GM18907 (cell line): ENCODE measurements around the gene NDRG2.
"Not testable (repeated sequence)": the region's sequence is repeated elsewhere in the genome, so short reads cannot be mapped to it uniquely, and the experiment has no call there.

Experiments
- ATAC-seq: cut with Tn5 transposase; IDR thresholded peaks from one replicate; pipeline ENCODE4 v1.9.1; 2021; ENCODE audit warnings: mild to moderate bottlenecking, moderate library complexity; ENCODE audit not compliant: unreplicated experiment

The NDRG2 gene

DNA sequence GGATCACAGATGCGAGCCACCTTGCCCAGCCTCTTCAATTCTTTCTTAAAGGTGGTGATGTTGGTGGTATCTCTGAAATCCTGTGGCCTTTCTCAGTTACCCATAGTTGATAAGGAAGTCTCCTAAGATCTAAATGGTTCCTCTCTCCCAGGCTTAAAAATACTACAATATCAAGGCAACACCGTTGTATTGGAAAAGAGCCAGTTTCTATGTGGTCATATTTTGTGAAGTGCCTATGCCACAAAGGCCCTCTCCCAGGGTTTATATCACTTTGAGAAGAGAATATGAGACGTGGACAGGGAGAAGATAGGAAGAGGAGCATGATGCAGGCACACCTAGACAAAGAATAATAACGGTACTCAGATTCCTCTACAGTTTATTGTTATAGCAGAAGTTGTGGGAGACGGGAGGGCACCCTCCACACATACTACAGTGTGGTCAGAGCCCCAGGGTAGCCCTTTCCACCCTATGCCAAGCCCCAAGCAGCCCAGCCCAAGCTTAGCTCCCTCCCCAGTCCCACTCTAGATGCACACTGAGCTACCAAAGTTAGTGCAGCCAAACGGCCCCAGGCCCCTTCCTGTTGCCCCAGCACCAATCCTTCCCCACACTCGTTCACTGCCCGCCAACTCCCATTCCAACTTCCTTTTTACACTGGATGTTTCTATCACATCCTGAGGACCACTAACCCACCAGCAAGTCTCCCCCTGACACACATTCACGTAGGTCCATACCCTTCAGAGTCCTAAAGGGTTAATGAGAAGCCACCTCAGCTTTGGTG lies 8.3 kb downstream of the NDRG2 start:
- no peak for ATAC-seq

- no peak for ATAC-seq
Measured at GRCh38 chr14:21015312-21015711, 9.5 kb downstream of the NDRG2 start.

DNA sequence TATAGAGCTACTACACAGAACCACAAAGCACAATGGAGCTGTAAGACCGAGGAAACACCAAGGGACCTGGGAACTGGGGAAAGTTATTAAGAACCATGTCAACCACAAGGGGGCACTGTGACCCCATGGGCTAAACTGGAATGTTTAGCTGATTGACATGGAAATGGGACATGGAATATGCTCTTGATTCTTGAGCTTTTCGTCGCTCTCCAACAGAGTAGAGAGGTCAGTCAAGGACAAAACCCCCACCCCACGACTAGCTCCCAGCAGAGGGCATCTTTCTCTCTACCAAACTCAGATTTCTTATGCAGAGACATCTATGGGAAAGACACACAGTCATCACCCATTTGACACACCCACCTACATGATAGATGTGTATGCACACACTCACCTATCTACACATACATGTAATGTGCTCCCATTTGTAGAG lies 10.1 kb downstream of the NDRG2 start:
- ATAC-seq, result no peak

DNA sequence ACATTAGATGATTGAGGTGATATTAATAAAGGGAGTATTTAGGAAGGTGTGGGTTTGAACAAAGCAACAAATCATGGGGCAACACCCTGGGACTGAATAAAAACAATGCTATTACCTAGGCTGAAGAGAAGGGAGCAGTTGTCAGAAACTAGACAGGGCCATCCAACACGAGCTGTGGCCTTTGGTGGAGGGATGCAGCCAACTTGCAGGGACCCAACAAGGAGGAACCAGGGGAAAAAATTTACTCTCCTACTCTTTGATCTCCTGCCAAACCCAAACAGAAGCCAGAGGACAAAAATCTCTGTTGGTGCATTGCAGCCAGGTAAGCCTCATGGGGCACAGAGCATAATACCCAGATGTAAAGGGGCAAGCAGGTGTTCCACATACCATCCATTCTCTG lies 13.7 kb downstream of the NDRG2 start:
- ATAC-seq, result no peak

GRCh38 chr14:21009721-21010120 lies 15.1 kb downstream of the NDRG2 start:
- ATAC-seq, result not testable (repeated sequence)

DNA sequence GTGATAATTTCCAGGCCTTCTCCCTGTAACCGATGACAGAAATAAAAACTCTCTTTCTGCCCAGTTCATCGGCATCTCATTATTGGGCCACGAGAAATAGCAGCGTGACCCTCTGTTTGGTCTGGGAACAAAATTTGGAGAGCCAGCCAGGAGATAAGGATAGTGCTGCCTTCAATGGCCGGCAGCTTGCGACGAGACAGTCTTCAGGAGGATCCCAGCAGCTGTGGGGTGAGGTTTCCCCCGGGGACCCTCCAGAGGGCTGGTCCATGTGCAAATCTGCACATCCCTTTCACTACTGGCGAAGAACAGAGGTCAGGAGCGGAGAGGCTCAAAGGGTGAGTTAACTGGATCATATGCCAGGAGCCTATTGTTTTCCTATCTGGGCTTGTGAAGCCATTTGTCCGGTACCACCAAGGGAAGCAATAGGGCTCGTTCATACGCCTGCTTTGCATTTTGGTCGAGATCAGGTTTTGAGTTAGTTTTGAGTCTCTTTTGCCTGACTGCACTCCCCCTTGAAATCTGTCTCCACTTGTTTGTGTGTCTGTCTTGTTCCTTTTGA lies 21.0 kb downstream of the NDRG2 start:
- ATAC-seq, result no peak

GRCh38 chr14:21001218-21001617 lies 23.6 kb downstream of the NDRG2 start:
- no peak for ATAC-seq

GRCh38 chr14:20999591-20999990 lies 25.3 kb downstream of the NDRG2 start:
- no peak for ATAC-seq

DNA sequence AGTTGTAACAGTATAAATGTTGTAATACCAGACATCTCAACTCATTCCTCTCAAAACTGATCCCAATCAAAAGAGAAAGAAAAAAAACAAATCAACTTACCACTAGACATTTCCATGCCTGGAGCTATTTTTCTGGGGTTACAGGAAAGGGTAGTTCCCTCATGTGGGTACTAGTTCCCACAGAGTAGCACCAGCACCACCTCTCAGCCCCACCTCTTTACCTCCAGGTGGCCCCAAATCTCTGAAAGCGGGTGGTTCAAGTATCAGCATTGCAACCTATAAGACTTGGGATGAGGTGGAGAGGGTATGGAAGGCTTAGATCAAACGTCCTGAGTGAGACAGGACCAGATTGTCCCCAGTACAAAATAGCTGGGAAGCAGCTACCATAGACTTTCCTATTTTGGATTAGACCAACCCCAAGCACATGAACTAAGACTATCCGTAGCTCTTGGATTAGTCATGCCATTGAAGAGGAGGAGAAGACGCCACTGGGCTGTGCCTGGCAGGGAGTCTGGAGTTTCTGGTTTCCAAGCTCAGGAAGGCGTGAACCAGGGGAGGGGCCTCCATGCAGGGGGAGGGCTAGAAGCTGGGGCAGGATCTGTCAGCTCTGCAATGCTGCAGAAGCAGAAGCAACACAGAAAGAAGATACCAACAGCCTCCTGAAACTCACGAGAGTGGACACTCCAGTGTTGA lies 26.0 kb downstream of the NDRG2 start, which contains the start of gene SLC39A2:
Gene SLC39A2 (plus strand): TSS at position 620 of the 693 bp plus-strand sequence. CDS start 154 bp downstream, outside the sequence.
- no peak for ATAC-seq

GRCh38 chr14:20998139-20998538 lies 26.7 kb downstream of the NDRG2 start:
- ATAC-seq, result no peak

DNA sequence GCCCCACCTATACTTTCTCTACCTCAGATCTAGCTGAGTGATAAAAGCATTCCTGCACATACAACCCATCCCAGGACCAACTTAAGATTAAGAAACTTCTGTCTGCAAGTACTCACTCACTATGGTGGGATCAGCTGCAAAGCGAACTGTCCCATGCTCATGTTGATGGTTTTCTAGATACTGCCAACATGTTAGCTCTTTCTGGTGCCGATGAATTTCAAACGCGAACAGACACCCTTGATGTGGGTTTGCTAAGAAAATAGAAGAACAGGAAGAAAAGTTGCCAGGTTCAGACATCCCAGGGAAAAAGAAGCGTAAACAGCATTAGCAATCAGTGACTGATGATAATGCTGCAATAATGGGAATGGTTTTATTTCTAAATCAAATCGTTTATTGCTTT lies 27.3 kb downstream of the NDRG2 start:
- ATAC-seq, result no peak

DNA sequence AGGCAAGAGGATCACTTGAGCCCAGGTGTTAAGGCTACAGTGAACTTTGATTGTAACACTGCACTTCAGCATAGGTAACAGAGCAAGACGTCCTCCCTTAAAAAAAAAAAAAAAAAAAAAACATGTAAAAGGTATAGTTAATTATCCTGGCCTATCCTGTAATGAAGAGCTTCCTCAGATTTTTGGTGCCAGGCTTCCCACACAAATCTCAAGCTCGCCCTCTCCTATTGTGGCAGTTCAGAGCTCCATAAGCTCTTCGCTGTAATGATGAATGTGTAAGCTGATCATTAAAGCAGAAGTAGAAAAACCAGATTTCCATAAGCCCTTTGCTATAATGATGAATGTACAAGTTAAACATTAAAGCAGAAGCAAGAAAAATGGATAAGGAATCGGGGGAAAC lies 27.7 kb downstream of the NDRG2 start:
- no peak for ATAC-seq

- ATAC-seq, result no peak
Measured at GRCh38 chr14:20996521-20996920, 28.3 kb downstream of the NDRG2 start.

- ATAC-seq, result peak; percentile 97
Measured at GRCh38 chr14:20989787-20990600, 34.9 kb downstream of the NDRG2 start, which contains the start of gene METTL17. TSS of gene METTL17 (plus strand) at chr14:20989980. CDS start at chr14:20990003, 23 bp downstream.

- no peak for ATAC-seq
Measured at GRCh38 chr14:20989471-20989786, 35.4 kb downstream of the NDRG2 start.

GRCh38 chr14:20988717-20989470 lies 36.0 kb downstream of the NDRG2 start:
- no peak for ATAC-seq

DNA sequence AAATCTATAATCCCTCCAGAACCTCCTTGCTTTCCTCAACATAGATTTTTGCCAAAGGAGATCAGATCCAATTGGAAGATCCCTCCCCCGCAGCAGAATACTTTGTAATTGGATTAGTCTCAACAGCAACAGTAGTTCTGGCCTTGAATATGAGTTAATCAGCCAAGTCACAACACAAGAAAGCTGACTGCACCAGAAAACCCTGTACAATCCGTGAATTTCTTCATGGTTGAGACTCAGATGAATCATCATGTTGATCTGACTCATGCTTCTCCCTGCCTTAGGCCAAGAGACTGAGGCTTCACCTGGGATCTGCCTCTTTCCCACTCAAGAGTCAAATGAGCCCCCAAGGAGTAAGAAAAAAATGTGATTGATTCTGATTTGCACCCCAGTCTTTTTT lies 38.0 kb downstream of the NDRG2 start:
- no peak for ATAC-seq

- not testable (repeated sequence) for ATAC-seq
Measured at GRCh38 chr14:20985650-20986049, 39.2 kb downstream of the NDRG2 start.

DNA sequence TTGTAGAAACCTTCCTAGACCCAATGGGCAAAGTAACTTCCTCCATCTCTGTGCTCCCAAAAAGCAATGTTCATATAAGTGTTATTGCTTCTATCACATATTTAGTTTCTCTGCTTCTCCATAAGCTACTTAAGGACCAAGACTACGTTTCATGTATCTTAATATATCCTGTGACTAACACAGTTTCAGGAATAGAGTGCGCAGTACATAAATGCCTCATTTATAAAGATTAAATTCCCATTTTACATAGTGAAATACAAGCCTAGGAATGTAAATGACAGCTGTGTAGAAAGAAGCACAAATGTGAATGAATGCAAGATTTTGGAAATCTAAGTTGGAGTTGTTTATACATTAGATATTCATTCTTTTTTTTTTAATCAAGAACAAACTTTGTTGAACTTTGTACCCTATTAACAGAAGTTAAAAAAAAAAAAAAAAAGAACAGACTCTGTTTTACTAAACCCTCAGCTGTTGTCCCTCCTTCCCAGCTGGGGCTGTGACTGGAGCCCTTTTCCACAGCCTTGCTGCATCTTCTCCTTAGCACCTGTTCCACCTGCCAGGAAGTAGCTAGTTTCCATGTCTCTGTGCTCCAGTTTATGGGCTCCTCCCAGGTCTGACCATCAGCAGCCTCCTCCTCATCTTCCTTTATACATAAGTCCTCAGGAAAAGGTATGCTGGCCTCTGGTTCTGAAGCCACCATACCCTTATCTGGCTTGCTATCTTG lies 42.1 kb downstream of the NDRG2 start:
- ATAC-seq, result no peak

GRCh38 chr14:20980906-20981305 lies 44.0 kb downstream of the NDRG2 start:
- no peak for ATAC-seq
